Measurements from ENCODE around the gene ASB6.

DNA sequence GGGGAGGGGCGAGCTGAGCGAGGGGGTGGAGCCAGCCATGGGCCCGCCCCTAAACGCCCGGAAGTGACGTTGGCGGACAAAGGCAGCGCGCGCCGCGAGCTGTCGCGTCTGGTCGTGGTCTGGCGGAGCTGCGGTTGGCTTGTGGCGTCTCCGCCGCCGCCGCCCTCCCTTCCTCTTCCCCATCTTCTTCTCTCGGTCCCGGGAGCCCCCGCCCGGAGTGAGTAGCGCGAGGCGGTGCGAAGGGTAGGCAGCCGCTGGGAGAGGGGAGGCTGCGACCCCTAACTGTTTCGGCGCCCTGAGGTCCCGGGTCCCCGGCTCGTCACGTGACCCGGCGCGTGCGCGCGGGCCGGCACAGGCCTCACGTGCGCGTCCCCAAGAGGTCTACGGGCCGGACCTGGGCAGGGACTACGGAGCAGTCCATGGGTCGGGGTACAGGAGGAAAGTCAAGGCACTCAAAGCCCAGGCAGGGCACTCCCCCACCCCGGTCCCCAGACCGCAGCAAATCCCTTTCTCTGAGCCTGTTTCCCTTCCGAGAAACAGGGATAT lies 15.8 kb downstream of the ASB6 start, which contains the start of gene NTMT1:
- TF ChIP-seq, protein P1, sequence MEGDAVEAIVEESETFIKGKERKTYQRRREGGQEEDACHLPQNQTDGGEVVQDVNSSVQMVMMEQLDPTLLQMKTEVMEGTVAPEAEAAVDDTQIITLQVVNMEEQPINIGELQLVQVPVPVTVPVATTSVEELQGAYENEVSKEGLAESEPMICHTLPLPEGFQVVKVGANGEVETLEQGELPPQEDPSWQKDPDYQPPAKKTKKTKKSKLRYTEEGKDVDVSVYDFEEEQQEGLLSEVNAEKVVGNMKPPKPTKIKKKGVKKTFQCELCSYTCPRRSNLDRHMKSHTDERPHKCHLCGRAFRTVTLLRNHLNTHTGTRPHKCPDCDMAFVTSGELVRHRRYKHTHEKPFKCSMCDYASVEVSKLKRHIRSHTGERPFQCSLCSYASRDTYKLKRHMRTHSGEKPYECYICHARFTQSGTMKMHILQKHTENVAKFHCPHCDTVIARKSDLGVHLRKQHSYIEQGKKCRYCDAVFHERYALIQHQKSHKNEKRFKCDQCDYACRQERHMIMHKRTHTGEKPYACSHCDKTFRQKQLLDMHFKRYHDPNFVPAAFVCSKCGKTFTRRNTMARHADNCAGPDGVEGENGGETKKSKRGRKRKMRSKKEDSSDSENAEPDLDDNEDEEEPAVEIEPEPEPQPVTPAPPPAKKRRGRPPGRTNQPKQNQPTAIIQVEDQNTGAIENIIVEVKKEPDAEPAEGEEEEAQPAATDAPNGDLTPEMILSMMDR (IDR thresholded peaks at IDR 0.05): peak in 3 of 6 experiments; percentile 16 to 33 (median 16)
- TF ChIP-seq EP300 (IDR thresholded peaks at IDR 0.05): peak in 1 of 4 donors; percentile 78
